NCI-H2196 treated with DMSO at 0.1 percent for 48 hours (cell line): ENCODE data around the gene GRIFIN.

Experiments used
- DNase-seq: peaks from one replicate; lab custom pipeline; 2025; ENCODE audit not compliant: unreplicated experiment; lab: John Stamatoyannopoulos, UW

Gene GRIFIN

GRCh38 chr7:2476298-2476697 is at the start of gene GRIFIN:
TSS of gene GRIFIN (minus strand) at chr7:2476398. CDS start at chr7:2476383, 15 bp downstream.
- DNase-seq = no peak

GRCh38 chr7:2524808-2525657 is 48.8 kb upstream of the GRIFIN start:
- no peak for DNase-seq

- DNase-seq = peak; percentile 87
These were observed 48.0 kb upstream of the GRIFIN start for GRCh38 chr7:2523941-2524807.

GRCh38 chr7:2523461-2523936 is 47.3 kb upstream of the GRIFIN start:
- peak; percentile 68 for DNase-seq

- DNase-seq = no peak
These were observed 46.7 kb upstream of the GRIFIN start for GRCh38 chr7:2522780-2523433.

GRCh38 chr7:2521952-2522591 is 45.9 kb upstream of the GRIFIN start:
- DNase-seq = peak; percentile 40

- DNase-seq = no peak
These were observed 45.1 kb upstream of the GRIFIN start for GRCh38 chr7:2521341-2521745.

- DNase-seq = no peak
These were observed 44.6 kb upstream of the GRIFIN start for GRCh38 chr7:2520761-2521290.

GRCh38 chr7:2520131-2520760 is 44.0 kb upstream of the GRIFIN start:
- DNase-seq = no peak

GRCh38 chr7:2519119-2519930 is 43.1 kb upstream of the GRIFIN start, which contains the start of gene LFNG:
TSS of gene LFNG (plus strand) at chr7:2519774. CDS start at chr7:2519862, 88 bp downstream.
- peak; percentile 73 for DNase-seq

GRCh38 chr7:2518737-2519118 is 42.5 kb upstream of the GRIFIN start:
- DNase-seq = no peak

GRCh38 chr7:2517678-2518507 is 41.7 kb upstream of the GRIFIN start:
- no peak for DNase-seq

GRCh38 chr7:2517026-2517425 is 40.8 kb upstream of the GRIFIN start:
- DNase-seq = no peak

GRCh38 chr7:2516194-2516555 is 40.0 kb upstream of the GRIFIN start:
- no peak for DNase-seq

- no peak for DNase-seq
These were observed 39.4 kb upstream of the GRIFIN start for GRCh38 chr7:2515424-2516193.

- DNase-seq = no peak
These were observed 38.5 kb upstream of the GRIFIN start for GRCh38 chr7:2514473-2515423.
